ENCODE results near the gene PACS2.

PACS2 gene

DNA sequence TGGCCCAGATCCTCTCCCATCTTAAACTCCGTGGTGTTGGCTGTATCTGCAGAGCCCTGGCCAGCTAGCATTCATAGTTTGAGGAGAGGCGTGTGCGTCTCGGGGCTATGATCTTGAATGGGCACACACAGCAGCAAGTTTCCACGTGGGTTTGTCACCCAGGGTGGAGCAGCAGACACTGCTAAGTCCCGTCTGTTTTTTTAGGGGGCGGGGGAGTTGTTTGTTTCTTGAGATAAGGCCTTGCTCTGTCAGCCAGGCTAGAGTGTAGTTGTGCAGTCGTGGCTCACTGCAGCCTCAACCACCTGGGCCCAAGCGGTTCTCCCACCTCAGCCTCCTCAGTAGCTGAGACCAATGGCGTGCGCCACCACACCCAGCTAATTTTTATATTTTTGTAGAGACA is 63.7 kb downstream of the PACS2 start:
- Histone ChIP-seq H3K27me3 (replicated peaks; ENCODE audit: control insufficient read depth, insufficient read depth, low read length) (no peaks in the 10 kb centered on the region), H3K36me3 (ENCODE audit: control insufficient read depth, insufficient read depth, low read length) (no peaks in the 10 kb centered on the region), H3K4me3 (replicated peaks; ENCODE audit: low read depth, low read length) (no peak overlapping the region)
- no peak for DNase-seq (ENCODE audit: extremely low read depth, insufficient read length)
- TF ChIP-seq, protein P1, sequence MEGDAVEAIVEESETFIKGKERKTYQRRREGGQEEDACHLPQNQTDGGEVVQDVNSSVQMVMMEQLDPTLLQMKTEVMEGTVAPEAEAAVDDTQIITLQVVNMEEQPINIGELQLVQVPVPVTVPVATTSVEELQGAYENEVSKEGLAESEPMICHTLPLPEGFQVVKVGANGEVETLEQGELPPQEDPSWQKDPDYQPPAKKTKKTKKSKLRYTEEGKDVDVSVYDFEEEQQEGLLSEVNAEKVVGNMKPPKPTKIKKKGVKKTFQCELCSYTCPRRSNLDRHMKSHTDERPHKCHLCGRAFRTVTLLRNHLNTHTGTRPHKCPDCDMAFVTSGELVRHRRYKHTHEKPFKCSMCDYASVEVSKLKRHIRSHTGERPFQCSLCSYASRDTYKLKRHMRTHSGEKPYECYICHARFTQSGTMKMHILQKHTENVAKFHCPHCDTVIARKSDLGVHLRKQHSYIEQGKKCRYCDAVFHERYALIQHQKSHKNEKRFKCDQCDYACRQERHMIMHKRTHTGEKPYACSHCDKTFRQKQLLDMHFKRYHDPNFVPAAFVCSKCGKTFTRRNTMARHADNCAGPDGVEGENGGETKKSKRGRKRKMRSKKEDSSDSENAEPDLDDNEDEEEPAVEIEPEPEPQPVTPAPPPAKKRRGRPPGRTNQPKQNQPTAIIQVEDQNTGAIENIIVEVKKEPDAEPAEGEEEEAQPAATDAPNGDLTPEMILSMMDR (IDR thresholded peaks at IDR 0.05; ENCODE audit: insufficient read depth, low read length, poor library complexity, severe bottlenecking): no peak

GRCh38 chr14:105378873-105379685 is 64.5 kb downstream of the PACS2 start:
- Histone ChIP-seq H3K27me3 (replicated peaks; ENCODE audit: control insufficient read depth, insufficient read depth, low read length) (no peaks in the 10 kb centered on the region), H3K36me3 (ENCODE audit: control insufficient read depth, insufficient read depth, low read length) (no peaks in the 10 kb centered on the region), H3K4me3 (replicated peaks; ENCODE audit: low read depth, low read length) (no peak overlapping the region)
- no peak for DNase-seq (ENCODE audit: extremely low read depth, insufficient read length)
- TF ChIP-seq, protein P1 (IDR thresholded peaks at IDR 0.05; ENCODE audit: insufficient read depth, low read length, poor library complexity, severe bottlenecking): no peak

GRCh38 chr14:105379946-105380345 is 65.4 kb downstream of the PACS2 start:
- H3K36me3 ChIP-seq (ENCODE audit: control insufficient read depth, insufficient read depth, low read length): no peaks in the 10 kb centered on the region
- no peak overlapping the region for H3K4me3 ChIP-seq (replicated peaks; ENCODE audit: low read depth, low read length)
- TF ChIP-seq, protein P1 (IDR thresholded peaks at IDR 0.05; ENCODE audit: insufficient read depth, low read length, poor library complexity, severe bottlenecking): no peak
- no peak for DNase-seq (ENCODE audit: extremely low read depth, insufficient read length)
- H3K27me3 ChIP-seq (replicated peaks; ENCODE audit: control insufficient read depth, insufficient read depth, low read length): no peaks in the 10 kb centered on the region

- no peaks in the 10 kb centered on the region for H3K36me3 ChIP-seq (ENCODE audit: control insufficient read depth, insufficient read depth, low read length)
- TF ChIP-seq, protein P1 (IDR thresholded peaks at IDR 0.05; ENCODE audit: insufficient read depth, low read length, poor library complexity, severe bottlenecking): no peak
- DNase-seq (ENCODE audit: extremely low read depth, insufficient read length): no peak
- no peaks in the 10 kb centered on the region for H3K27me3 ChIP-seq (replicated peaks; ENCODE audit: control insufficient read depth, insufficient read depth, low read length)
- H3K4me3 ChIP-seq (replicated peaks; ENCODE audit: low read depth, low read length): no peak overlapping the region
Measured at GRCh38 chr14:105380756-105381155, 66.2 kb downstream of the PACS2 start.

DNA sequence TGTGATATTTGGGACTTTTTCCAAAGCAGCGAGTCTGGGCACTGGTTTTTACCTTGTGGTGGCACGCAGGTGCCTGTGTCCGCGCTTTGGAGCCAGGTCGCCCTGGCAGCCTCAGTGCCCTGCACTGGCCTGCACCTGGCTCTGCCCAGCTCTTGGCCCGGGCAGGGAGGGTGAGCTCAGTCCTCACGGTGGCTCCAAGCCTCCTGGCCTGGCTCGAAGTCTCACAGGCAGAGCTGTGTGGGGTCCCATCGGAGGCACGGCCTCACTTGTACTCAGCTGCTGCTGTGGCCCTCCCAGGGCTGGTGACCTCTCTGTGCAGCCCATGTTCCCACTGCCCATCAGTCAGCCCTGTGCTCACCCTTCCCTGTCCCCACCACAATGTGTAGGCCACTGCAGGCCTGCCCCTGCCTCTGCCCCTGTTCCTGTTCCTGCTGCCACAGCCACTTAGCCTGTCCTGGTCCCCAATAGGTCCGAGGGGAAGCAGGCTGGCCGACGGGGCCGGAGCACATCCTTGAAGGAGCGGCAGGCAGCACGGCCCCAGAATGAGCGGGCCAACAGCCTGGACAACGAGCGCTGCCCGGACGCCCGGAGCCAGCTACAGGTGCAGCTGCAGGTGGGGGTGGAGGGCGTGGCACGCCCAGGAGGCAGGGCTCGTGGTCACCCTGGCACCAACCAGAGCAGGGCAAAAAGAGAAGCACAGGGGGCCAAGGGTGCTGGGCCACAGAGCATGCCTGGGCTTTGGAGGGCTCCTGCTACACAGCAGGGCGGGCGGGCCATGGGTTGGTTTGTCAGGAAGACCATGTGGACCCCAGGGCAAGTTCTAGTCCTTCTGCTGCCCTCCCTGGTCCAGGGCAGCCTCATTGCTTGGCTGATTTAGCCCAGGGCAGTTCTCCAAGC is 67.1 kb downstream of the PACS2 start:
- Histone ChIP-seq H3K36me3 (ENCODE audit: control insufficient read depth, insufficient read depth, low read length) (no peaks in the 10 kb centered on the region), H3K4me3 (replicated peaks; ENCODE audit: low read depth, low read length) (no peak overlapping the region), H3K27me3 (replicated peaks; ENCODE audit: control insufficient read depth, insufficient read depth, low read length) (no peaks in the 10 kb centered on the region)
- TF ChIP-seq, protein P1 (IDR thresholded peaks at IDR 0.05; ENCODE audit: insufficient read depth, low read length, poor library complexity, severe bottlenecking): no peak
- no peak for DNase-seq (ENCODE audit: extremely low read depth, insufficient read length)
